HCT116 (cell line): Measurements from ENCODE around the gene FSD2. TPM values are rescaled to one million over a fixed set of nuclear protein-coding genes. Genes with fewer than 3 reads are reported as not detected.

ENCODE experiments used
- ATAC-seq: fragments of 200-7000 bp; cut with Tn5 transposase; 2 replicates; pipeline ENCODE4 v1.9.1; 2020; ENCODE audit warnings: mild to moderate bottlenecking, moderate library complexity
- BruUV-seq: library from RNA; stranded (reverse); fragments of 400-500 nt; replicated peaks from 2 replicates; lab custom pipeline; 2021; lab: Mats Ljungman, UMichigan
- CTCF ChIA-PET: fragments of 300-600 bp; sonication (Branson Sonifier 250); formaldehyde crosslinking; loops from one replicate; lab custom pipeline; 2021; ENCODE audit warnings: antibody characterized with exemption; lab: Charles Lee
- POLR2A ChIA-PET: fragments of 300-600, 350-600 bp; sonication (Branson Sonifier 250); formaldehyde crosslinking; loops from one replicate; lab custom pipeline; 2021; ENCODE audit warnings: antibody characterized with exemption; lab: Charles Lee
- RAD21 ChIA-PET, 2 experiments: fragments of 300-600 bp; sonication (Branson Sonifier 250); formaldehyde crosslinking; loops; one replicate each; lab custom pipeline; 2023; ENCODE audit warnings: low total read pairs in 2 of 2; ENCODE audit not compliant: uncharacterized antibody in 2 of 2, unreplicated experiment in 2 of 2, low non-redundant PET in 1 of 2; lab: Charles Lee
- DNase-seq: peaks from one replicate; pipeline ENCODE4 v3.0.0-alpha.2; 2010; ENCODE audit warnings: low read depth, low spot score
- H2AFZ ChIP-seq: fragments of 200-600 bp; shearing (Covaris generic), sonication (generic); 2 replicates; pipeline ENCODE4 v1.6.1; 2017; ENCODE audit warnings: low read depth, mixed run types, mixed read lengths, antibody characterized with exemption, low read length; ENCODE audit not compliant: poor library complexity, severe bottlenecking
- H3K27ac ChIP-seq: 2 replicates; pipeline ENCODE4 v1.5.1; 2012; ENCODE audit warnings: low read depth, low read length
- H3K27me3 ChIP-seq: fragments of 200-600 bp; sonication (generic); 2 replicates; pipeline ENCODE4 v1.6.1; 2016; ENCODE audit warnings: mixed run types, low read length, mixed read lengths; ENCODE audit not compliant: insufficient read depth
- H3K36me3 ChIP-seq, 2 experiments: fragments of 200-500 bp in 1 of 2; fragments of 200-600 bp in 1 of 2; sonication (Bioruptor generic) in 1 of 2; sonication (generic) in 1 of 2; 2 replicates each; pipeline versions ENCODE4 v1.5.1 to v1.6.1; 2014 to 2016; ENCODE audit warnings: low read length in 2 of 2, inconsistent platforms in 1 of 2, mixed read lengths in 1 of 2, mixed run types in 1 of 2; ENCODE audit not compliant: insufficient read depth in 2 of 2, control insufficient read depth in 1 of 2
- H3K4me1 ChIP-seq, 2 experiments: fragments of 200-600 bp in 1 of 2; sonication (generic) in 1 of 2; 2 replicates each; pipeline versions ENCODE4 v1.5.1 to v1.6.1; 2012 to 2017; ENCODE audit warnings: low read length in 2 of 2, inconsistent platforms in 1 of 2, mild to moderate bottlenecking in 1 of 2, mixed read lengths in 1 of 2, mixed run types in 1 of 2, moderate library complexity in 1 of 2; ENCODE audit not compliant: insufficient read depth in 2 of 2, control insufficient read depth in 1 of 2
- H3K4me2 ChIP-seq: fragments of 200-600 bp; sonication (generic); 2 replicates; pipeline ENCODE4 v1.6.1; 2017; ENCODE audit warnings: mixed run types, low read length, mixed read lengths
- H3K4me3 ChIP-seq, 2 experiments: fragments of 200-600 bp in 1 of 2; sonication (generic) in 1 of 2; replicated peaks in 1 of 2; 2 replicates each; pipeline ENCODE4 v1.5.1; 2011 to 2016; ENCODE audit warnings: low read length in 2 of 2, control low read depth in 1 of 2, low read depth in 1 of 2, mild to moderate bottlenecking in 1 of 2, mixed read lengths in 1 of 2, mixed run types in 1 of 2
- H3K79me2 ChIP-seq: fragments of 200-600 bp; sonication (generic); 2 replicates; pipeline ENCODE4 v1.6.1; 2017; ENCODE audit warnings: mild to moderate bottlenecking, mixed run types, low read length, moderate library complexity, mixed read lengths; ENCODE audit not compliant: insufficient read depth
- H3K9ac ChIP-seq: fragments of 200-600 bp; sonication (generic); 2 replicates; pipeline ENCODE4 v1.6.1; 2016; ENCODE audit warnings: low read length, mixed read lengths
- H3K9me2 ChIP-seq: fragments of 200-600 bp; sonication (generic), shearing (Covaris generic); 2 replicates; pipeline ENCODE4 v1.6.1; 2017; ENCODE audit warnings: mixed run types, mild to moderate bottlenecking, moderate library complexity; ENCODE audit not compliant: insufficient read depth
- H3K9me3 ChIP-seq, 2 experiments: fragments of 200-500 bp in 1 of 2; fragments of 200-600 bp in 1 of 2; sonication (Bioruptor generic) in 1 of 2; sonication (generic) in 1 of 2; 2 replicates each; pipeline ENCODE4 v1.6.1; 2014 to 2017; ENCODE audit warnings: low read length in 2 of 2, mixed read lengths in 2 of 2, inconsistent platforms in 1 of 2, low read depth in 1 of 2, mild to moderate bottlenecking in 1 of 2, mixed run types in 1 of 2, moderate library complexity in 1 of 2; ENCODE audit not compliant: control insufficient read depth in 1 of 2, insufficient read depth in 1 of 2
- H4K20me1 ChIP-seq: fragments of 200-600 bp; sonication (generic), shearing (Covaris generic); 2 replicates; pipeline ENCODE4 v1.6.1; 2017; ENCODE audit warnings: mixed run types, mild to moderate bottlenecking, moderate library complexity; ENCODE audit not compliant: insufficient read depth
- ATF3 ChIP-seq: IDR thresholded peaks from 2 replicates; pipeline ENCODE4 v1.6.1; 2012
- CEBPB ChIP-seq: IDR thresholded peaks from 2 replicates; pipeline ENCODE4 v1.6.1; 2012; ENCODE audit warnings: low read depth
- CTCF ChIP-seq, 3 experiments: fragments of 200-600 bp in 1 of 3; sonication (generic) in 1 of 3; IDR thresholded peaks in 2 of 3; conservative IDR thresholded peaks in 1 of 3; 2 replicates each; pipeline ENCODE4 v1.5.1; 2012 to 2017; ENCODE audit warnings: low read depth in 2 of 3, low read length in 2 of 3, antibody characterized with exemption in 1 of 3, borderline replicate concordance in 1 of 3, control low read depth in 1 of 3, mild to moderate bottlenecking in 1 of 3, mixed read lengths in 1 of 3, mixed run types in 1 of 3, moderate library complexity in 1 of 3; ENCODE audit not compliant: insufficient read depth in 1 of 3
- EGR1 ChIP-seq: IDR thresholded peaks from 2 replicates; pipeline ENCODE4 v1.6.1; 2012; ENCODE audit warnings: low read depth
- ELF1 ChIP-seq: IDR thresholded peaks from 2 replicates; pipeline ENCODE4 v1.6.1; 2012; ENCODE audit warnings: low read depth, borderline replicate concordance
- EZH2 ChIP-seq: fragments of 200-600 bp; sonication (generic); IDR thresholded peaks from 2 replicates; pipeline ENCODE4 v1.6.1; 2017; ENCODE audit warnings: antibody characterized with exemption, mixed run types
- JUND ChIP-seq: IDR thresholded peaks from 2 replicates; pipeline ENCODE4 v1.6.1; 2012
- POLR2A ChIP-seq: IDR thresholded peaks from 2 replicates; pipeline ENCODE4 v1.7.0; 2011; ENCODE audit warnings: borderline replicate concordance; ENCODE audit not compliant: insufficient read depth, insufficient read length; ENCODE audit errors: extremely low read depth
- POLR2AphosphoS5 ChIP-seq: IDR thresholded peaks from 2 replicates; pipeline ENCODE4 v1.6.1; 2011; ENCODE audit warnings: mild to moderate bottlenecking, low read depth, low read length, moderate library complexity
- RAD21 ChIP-seq: IDR thresholded peaks from 2 replicates; pipeline ENCODE4 v1.6.1; 2012; ENCODE audit warnings: low read depth, mild to moderate bottlenecking
- REST ChIP-seq: IDR thresholded peaks from 2 replicates; pipeline ENCODE4 v1.6.1; 2012; ENCODE audit warnings: low read depth
- SIN3A ChIP-seq: IDR thresholded peaks from 2 replicates; pipeline ENCODE4 v1.6.1; 2012; ENCODE audit warnings: low read depth
- SP1 ChIP-seq: IDR thresholded peaks from 2 replicates; pipeline ENCODE4 v1.6.1; 2012; ENCODE audit warnings: low read depth
- TCF7L2 ChIP-seq: IDR thresholded peaks from 2 replicates; pipeline ENCODE4 v1.7.0; 2011; ENCODE audit warnings: borderline replicate concordance, inconsistent platforms; ENCODE audit not compliant: insufficient read depth, insufficient read length; ENCODE audit errors: extremely low read depth
- YY1 ChIP-seq: IDR thresholded peaks from 2 replicates; pipeline ENCODE4 v1.6.1; 2011; ENCODE audit warnings: low read length, low read depth, moderate library complexity, mild to moderate bottlenecking; ENCODE audit not compliant: insufficient replicate concordance; ENCODE audit errors: extremely low read depth
- ZFX ChIP-seq: fragments of 450-650 bp; IDR thresholded peaks from 2 replicates; pipeline ENCODE4 v1.6.1; 2017
- ZNF274 ChIP-seq: fragments of 200-500 bp; sonication (Bioruptor generic); IDR thresholded peaks from 2 replicates; pipeline ENCODE4 v1.6.1; 2014; ENCODE audit warnings: mild to moderate bottlenecking, low read depth, low read length, inconsistent platforms
- intact Hi-C: fragments of 100-400 bp; cut with micrococcal nuclease; formaldehyde crosslinking; loops from 2 replicates; pipeline ENCODE4 v1.10.0; 2022
- total RNA-seq: library from RNA; stranded (reverse); gene quantifications from one replicate; pipeline ENCODE4 v1.2.1, GENCODE V29; 2021; ENCODE audit not compliant: unreplicated experiment
- TF ChIP-seq, protein P1 (sequence below): IDR thresholded peaks from 2 replicates; pipeline ENCODE4 v1.6.1; 2012
- TF ChIP-seq, protein P2 (sequence below): IDR thresholded peaks from 2 replicates; pipeline ENCODE4 v1.6.1; 2011; ENCODE audit warnings: mild to moderate bottlenecking, low read length, moderate library complexity; ENCODE audit not compliant: insufficient replicate concordance; ENCODE audit errors: extremely low read depth

Gene FSD2
- total RNA-seq, 1 experiment from 2014 or later: not detected

GRCh38 chr15:82763361-82764116 is 42.3 kb downstream of the FSD2 start:
- H3K4me2 ChIP-seq: no peak overlapping the region
- ChIA-PET POLR2A (no interaction called here), RAD21 (no interaction called here), CTCF (no interaction called here)
- no TSS peak for BruUV-seq
- no peak for DNase-seq
- no peaks in the 10 kb centered on the region for H3K27me3 ChIP-seq
- no peak overlapping the region for H3K27ac ChIP-seq
- TF ChIP-seq CTCF (IDR thresholded peaks at IDR 0.05 in 2 of 3, conservative IDR thresholded peaks at IDR 0.05 in 1 of 3; ENCODE audit: borderline replicate concordance in 1 of 3, insufficient read depth in 1 of 3, low read depth in 2 of 3, low read length in 2 of 3) (no peak), JUND (no peak), ZFX (no peak), CEBPB (no peak), ZNF274 (no peak), EZH2 (no peak), SIN3A (no peak), EGR1 (no peak), YY1 (no peak), RAD21 (no peak), TCF7L2 (no peak), POLR2A (no peak), ATF3 (no peak), ELF1 (no peak), REST (no peak), POLR2AphosphoS5 (no peak), SP1 (no peak)
- TF ChIP-seq, protein P1, sequence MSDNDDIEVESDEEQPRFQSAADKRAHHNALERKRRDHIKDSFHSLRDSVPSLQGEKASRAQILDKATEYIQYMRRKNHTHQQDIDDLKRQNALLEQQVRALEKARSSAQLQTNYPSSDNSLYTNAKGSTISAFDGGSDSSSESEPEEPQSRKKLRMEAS: no peak
- TF ChIP-seq, protein P2, sequence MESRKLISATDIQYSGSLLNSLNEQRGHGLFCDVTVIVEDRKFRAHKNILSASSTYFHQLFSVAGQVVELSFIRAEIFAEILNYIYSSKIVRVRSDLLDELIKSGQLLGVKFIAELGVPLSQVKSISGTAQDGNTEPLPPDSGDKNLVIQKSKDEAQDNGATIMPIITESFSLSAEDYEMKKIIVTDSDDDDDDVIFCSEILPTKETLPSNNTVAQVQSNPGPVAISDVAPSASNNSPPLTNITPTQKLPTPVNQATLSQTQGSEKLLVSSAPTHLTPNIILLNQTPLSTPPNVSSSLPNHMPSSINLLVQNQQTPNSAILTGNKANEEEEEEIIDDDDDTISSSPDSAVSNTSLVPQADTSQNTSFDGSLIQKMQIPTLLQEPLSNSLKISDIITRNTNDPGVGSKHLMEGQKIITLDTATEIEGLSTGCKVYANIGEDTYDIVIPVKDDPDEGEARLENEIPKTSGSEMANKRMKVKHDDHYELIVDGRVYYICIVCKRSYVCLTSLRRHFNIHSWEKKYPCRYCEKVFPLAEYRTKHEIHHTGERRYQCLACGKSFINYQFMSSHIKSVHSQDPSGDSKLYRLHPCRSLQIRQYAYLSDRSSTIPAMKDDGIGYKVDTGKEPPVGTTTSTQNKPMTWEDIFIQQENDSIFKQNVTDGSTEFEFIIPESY: no peak
- peaks cover 3 to 5% of the 10 kb centered on the region in 2 experiments; a peak in 2 of 4 replicates for H3K36me3 ChIP-seq
- H3K9me3 ChIP-seq: no peaks in the 10 kb centered on the region
- H3K4me3 ChIP-seq: no peak overlapping the region
- intact Hi-C loops: no loop called here
- H2AFZ ChIP-seq: no peak overlapping the region
- no peak overlapping the region for H3K9ac ChIP-seq
- no peaks in the 10 kb centered on the region for H3K9me2 ChIP-seq
- H3K79me2 ChIP-seq: no peaks in the 10 kb centered on the region; the same call in none of the 2 replicates
- ATAC-seq: no peak
- peaks cover 3 to 14% of the 10 kb centered on the region in 2 experiments for H3K4me1 ChIP-seq
- H4K20me1 ChIP-seq: no peaks in the 10 kb centered on the region
